OCI-LY7 (cell line): ENCODE data around the gene MTAP. TPM values are rescaled to one million over a fixed set of nuclear protein-coding genes. Genes with fewer than 3 reads are reported as not detected.

Experiments
- BruUV-seq: library from RNA; stranded (reverse); fragments of 400-500 nt; replicated peaks from 2 replicates; lab custom pipeline; 2021; lab: Mats Ljungman, UMichigan
- CTCF ChIA-PET: fragments of 300-600 bp; sonication (Branson Sonifier 250); formaldehyde crosslinking; loops from one replicate; lab custom pipeline; 2022; ENCODE audit warnings: antibody characterized with exemption; ENCODE audit not compliant: unreplicated experiment; lab: Charles Lee
- POLR2A ChIA-PET: fragments of 300-600 bp; sonication (Branson Sonifier 250); formaldehyde crosslinking; loops from one replicate; lab custom pipeline; 2022; ENCODE audit warnings: antibody characterized with exemption; lab: Charles Lee
- DNase-seq: peaks from one replicate; pipeline ENCODE4 v3.0.0-alpha.2; 2015; ENCODE audit warnings: low spot score
- H2AFZ ChIP-seq: fragments of 200-600 bp; sonication (generic), shearing (Covaris generic); 2 replicates; pipeline ENCODE4 v1.6.1; 2014; ENCODE audit warnings: mild to moderate bottlenecking, antibody characterized with exemption, low read length, moderate library complexity
- H3K27ac ChIP-seq: fragments of 200-600 bp; sonication (generic); 2 replicates; pipeline ENCODE4 v1.5.1; 2014; ENCODE audit warnings: mixed run types, low read depth, mild to moderate bottlenecking, moderate library complexity, low read length, inconsistent platforms; ENCODE audit not compliant: poor library complexity, severe bottlenecking
- H3K36me3 ChIP-seq: fragments of 200-600 bp; sonication (generic); 2 replicates; pipeline ENCODE4 v1.6.1; 2014; ENCODE audit warnings: mild to moderate bottlenecking, antibody characterized with exemption, low read length, moderate library complexity, mixed read lengths; ENCODE audit not compliant: insufficient read depth
- H3K4me1 ChIP-seq: fragments of 200-600 bp; sonication (generic); 2 replicates; pipeline ENCODE4 v1.5.1; 2014; ENCODE audit warnings: mild to moderate bottlenecking, low read length; ENCODE audit not compliant: insufficient read depth, poor library complexity, severe bottlenecking
- H3K4me2 ChIP-seq: fragments of 200-600 bp; sonication (generic); 2 replicates; pipeline ENCODE4 v1.6.1; 2014; ENCODE audit warnings: mild to moderate bottlenecking, low read length
- H3K4me3 ChIP-seq: fragments of 200-600 bp; sonication (generic); 2 replicates; pipeline ENCODE4 v1.5.1; 2014; ENCODE audit warnings: mild to moderate bottlenecking, low read depth, low read length; ENCODE audit not compliant: poor library complexity, severe bottlenecking
- H3K79me2 ChIP-seq: fragments of 200-600 bp; sonication (generic); 2 replicates; pipeline ENCODE4 v1.6.1; 2016; ENCODE audit warnings: low read depth, mild to moderate bottlenecking, low read length, moderate library complexity, mixed read lengths; ENCODE audit not compliant: insufficient read depth
- H3K9me2 ChIP-seq: fragments of 200-600 bp; sonication (generic); 2 replicates; pipeline ENCODE4 v1.6.1; 2016; ENCODE audit warnings: mild to moderate bottlenecking, low read length, mixed read lengths; ENCODE audit not compliant: insufficient read depth
- H3K9me3 ChIP-seq: fragments of 200-600 bp; sonication (generic); 2 replicates; pipeline ENCODE4 v1.6.1; 2014; ENCODE audit warnings: mild to moderate bottlenecking, mixed run types, low read length, mixed read lengths
- H4K20me1 ChIP-seq: fragments of 200-600 bp; sonication (generic); 2 replicates; pipeline ENCODE4 v1.6.1; 2014; ENCODE audit warnings: mild to moderate bottlenecking, antibody characterized with exemption, low read length, moderate library complexity, mixed read lengths; ENCODE audit not compliant: insufficient read depth
- CTCF ChIP-seq: fragments of 200-600 bp; sonication (generic); conservative IDR thresholded peaks from 2 replicates; pipeline ENCODE4 v1.5.1; 2014; ENCODE audit warnings: mild to moderate bottlenecking, antibody characterized with exemption, low read length, moderate library complexity, mixed read lengths
- EZH2phosphoT487 ChIP-seq: fragments of 200-600 bp; sonication (generic); IDR thresholded peaks from 2 replicates; pipeline ENCODE4 v1.6.1; 2018; ENCODE audit warnings: low read depth, borderline replicate concordance, mild to moderate bottlenecking, mixed run types, antibody characterized with exemption, low read length, moderate library complexity, mixed read lengths
- intact Hi-C: fragments of 100-400 bp; cut with micrococcal nuclease; formaldehyde crosslinking; loops from one replicate; pipeline ENCODE4 v1.10.0; 2022; ENCODE audit not compliant: unreplicated experiment
- total RNA-seq, 2 experiments: library from RNA; depleted of rRNA in 1 of 2; stranded (reverse); fragments of >200 nt in 1 of 2; shearing (Covaris generic) in 1 of 2; gene quantifications; 2 replicates each; pipeline ENCODE4 v1.2.3, GENCODE V29; 2014 to 2022

MTAP gene
- total RNA-seq, 2 experiments from 2014 or later: 41.6 to 101 TPM

GRCh38 chr9:21788752-21789151, 13.7 kb upstream of the MTAP start:
- Histone ChIP-seq H3K27ac (no peak overlapping the region), H4K20me1 (no peaks in the 10 kb centered on the region), H3K4me2 (no peak overlapping the region), H3K79me2 (no peaks in the 10 kb centered on the region), H3K36me3 (no peaks in the 10 kb centered on the region), H3K9me3 (no peaks in the 10 kb centered on the region), H2AFZ (no peak overlapping the region), H3K9me2 (no peaks in the 10 kb centered on the region), H3K4me3 (no peak overlapping the region), H3K4me1 (peaks cover 5% of the 10 kb centered on the region)
- intact Hi-C loops: loop anchor here (1.0 to 10.0 kb wide), 5 partner anchors 80 to 594 kb away; no protein-coding TSS in a partner anchor
- POLR2A ChIA-PET: interaction anchor here (1.0 kb wide), 1 partner anchor 77 kb away, joined by 3 read pairs; no protein-coding TSS in a partner anchor
- TF ChIP-seq EZH2phosphoT487 (no peak), CTCF (no peak)
- DNase-seq: no peak
- no TSS peak for BruUV-seq
- CTCF ChIA-PET: interaction anchor here (0.5 kb wide), 1 partner anchor 461 kb away, joined by 3 read pairs; no protein-coding TSS in a partner anchor

DNA sequence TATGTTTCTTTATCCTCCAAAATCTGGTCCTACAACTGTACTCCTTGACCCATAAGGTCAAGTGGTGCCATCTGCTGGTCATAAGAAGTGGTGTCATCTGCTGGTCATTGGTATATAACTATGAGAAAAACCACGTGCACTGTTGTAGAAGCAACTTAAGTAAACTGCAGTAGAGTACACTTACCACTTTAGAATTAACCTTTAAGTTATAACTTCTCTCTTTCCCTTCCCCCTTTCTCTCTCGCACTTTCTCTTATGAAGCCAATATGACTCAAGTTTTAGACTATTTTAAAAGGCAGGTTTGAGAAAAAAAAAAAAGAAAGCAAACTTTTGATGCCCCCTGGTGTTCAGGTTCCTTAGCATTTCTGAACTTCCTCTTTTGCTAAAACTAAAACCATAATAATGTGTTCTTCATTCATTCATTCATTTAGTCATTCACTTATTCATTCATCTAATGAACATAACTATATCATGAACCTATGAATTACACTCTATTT, 12.8 kb upstream of the MTAP start:
- peak overlapping the region; percentile 33 for H3K4me3 ChIP-seq
- POLR2A ChIA-PET: no interaction called here
- CTCF ChIA-PET: no interaction called here
- no peaks in the 10 kb centered on the region for H3K79me2 ChIP-seq
- BruUV-seq: no TSS peak
- DNase-seq: peak; percentile 90
- H2AFZ ChIP-seq: peak overlapping the region; percentile 71
- peak overlapping the region; percentile 48 for H3K4me2 ChIP-seq
- no peaks in the 10 kb centered on the region for H3K9me3 ChIP-seq
- H3K4me1 ChIP-seq: peaks cover 5% of the 10 kb centered on the region
- no peaks in the 10 kb centered on the region for H3K36me3 ChIP-seq
- H3K9me2 ChIP-seq: no peaks in the 10 kb centered on the region
- H4K20me1 ChIP-seq: no peaks in the 10 kb centered on the region
- peak; percentile 99 for TF ChIP-seq CTCF
- no peak for TF ChIP-seq EZH2phosphoT487
- intact Hi-C loops: loop anchor here (1.0 to 10.0 kb wide), 5 partner anchors 81 to 595 kb away; no protein-coding TSS in a partner anchor
- H3K27ac ChIP-seq: no peak overlapping the region

DNA sequence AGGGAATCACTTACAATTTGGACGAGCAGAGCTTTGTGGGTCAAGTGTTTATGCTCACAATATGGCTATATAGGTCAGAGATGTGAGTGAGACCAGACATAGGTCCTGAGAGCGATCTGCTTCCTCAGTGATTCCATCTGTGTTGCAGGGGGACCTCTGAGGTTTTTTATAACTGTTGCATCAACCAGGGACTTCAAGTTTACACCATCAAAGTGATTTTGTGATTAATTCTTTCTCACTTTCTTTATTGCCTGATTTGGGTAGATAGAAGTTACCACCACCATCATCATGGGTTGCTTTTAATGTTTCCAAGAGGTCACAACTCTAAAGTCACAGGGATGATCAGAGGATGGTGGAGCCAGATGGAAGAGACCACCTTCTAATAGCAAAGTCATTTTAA, 7.0 kb upstream of the MTAP start:
- Histone ChIP-seq H3K36me3 (no peaks in the 10 kb centered on the region), H3K9me2 (no peaks in the 10 kb centered on the region), H3K4me1 (no peaks in the 10 kb centered on the region), H3K4me3 (no peak overlapping the region), H3K27ac (no peak overlapping the region), H3K9me3 (no peaks in the 10 kb centered on the region), H3K79me2 (no peaks in the 10 kb centered on the region), H3K4me2 (no peak overlapping the region), H4K20me1 (no peaks in the 10 kb centered on the region), H2AFZ (no peak overlapping the region)
- ChIA-PET POLR2A (interaction anchor here (0.6 kb wide), 1 partner anchor 106 kb away, joined by 4 read pairs; no protein-coding TSS in a partner anchor), CTCF (no interaction called here)
- intact Hi-C loops: no loop called here
- BruUV-seq: no TSS peak
- DNase-seq: no peak
- no peak for TF ChIP-seq EZH2phosphoT487
